Measurements from ENCODE around the gene OR6C75.
"Not testable (repeated sequence)": the region's sequence is repeated elsewhere in the genome, so short reads cannot be mapped to it uniquely, and the experiment has no call there.

DNA sequence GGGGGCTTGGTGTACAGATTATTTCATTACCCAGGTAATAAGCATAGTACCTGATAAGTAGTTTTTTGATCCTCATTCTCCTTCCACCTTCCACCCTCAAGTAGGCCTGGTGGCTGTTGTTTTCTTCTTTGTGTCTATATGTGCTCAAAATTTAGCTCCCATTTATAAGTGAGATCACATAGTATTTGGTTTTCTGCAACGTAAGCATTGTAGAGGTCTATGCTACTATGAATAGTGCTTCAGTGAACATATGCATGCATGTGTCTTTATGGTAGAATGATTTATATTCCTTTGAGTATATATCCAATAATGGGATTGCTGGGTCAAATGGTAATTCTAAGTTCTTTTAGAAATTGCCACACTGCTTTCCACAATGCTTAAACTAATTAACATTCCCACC, 46.4 kb downstream of the OR6C75 start:
- not testable (repeated sequence) for TF ChIP-seq POLR2A (IDR thresholded peaks at IDR 0.05)
- TF ChIP-seq, protein P1, sequence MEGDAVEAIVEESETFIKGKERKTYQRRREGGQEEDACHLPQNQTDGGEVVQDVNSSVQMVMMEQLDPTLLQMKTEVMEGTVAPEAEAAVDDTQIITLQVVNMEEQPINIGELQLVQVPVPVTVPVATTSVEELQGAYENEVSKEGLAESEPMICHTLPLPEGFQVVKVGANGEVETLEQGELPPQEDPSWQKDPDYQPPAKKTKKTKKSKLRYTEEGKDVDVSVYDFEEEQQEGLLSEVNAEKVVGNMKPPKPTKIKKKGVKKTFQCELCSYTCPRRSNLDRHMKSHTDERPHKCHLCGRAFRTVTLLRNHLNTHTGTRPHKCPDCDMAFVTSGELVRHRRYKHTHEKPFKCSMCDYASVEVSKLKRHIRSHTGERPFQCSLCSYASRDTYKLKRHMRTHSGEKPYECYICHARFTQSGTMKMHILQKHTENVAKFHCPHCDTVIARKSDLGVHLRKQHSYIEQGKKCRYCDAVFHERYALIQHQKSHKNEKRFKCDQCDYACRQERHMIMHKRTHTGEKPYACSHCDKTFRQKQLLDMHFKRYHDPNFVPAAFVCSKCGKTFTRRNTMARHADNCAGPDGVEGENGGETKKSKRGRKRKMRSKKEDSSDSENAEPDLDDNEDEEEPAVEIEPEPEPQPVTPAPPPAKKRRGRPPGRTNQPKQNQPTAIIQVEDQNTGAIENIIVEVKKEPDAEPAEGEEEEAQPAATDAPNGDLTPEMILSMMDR (IDR thresholded peaks at IDR 0.05), result not testable (repeated sequence)

All from transverse colon (tissue), 3 donors.